Left kidney (tissue), 2 donors: ENCODE measurements around the gene NAIF1. TPM values are rescaled to one million over a fixed set of nuclear protein-coding genes. Genes with fewer than 3 reads are reported as not detected.

Experiments
- DNase-seq: peaks from one replicate; pipeline ENCODE4 v3.0.0-alpha.2; 2013
- polyA plus RNA-seq: library from polyadenylated mRNA; unstranded; fragments of 120-200 nt; gene quantifications from one replicate; pipeline ENCODE4 v1.2.1, GENCODE V29; 2013; ENCODE audit not compliant: insufficient read length

NAIF1 gene
- polyA plus RNA-seq, 1 donor, result 10.8 TPM

DNA sequence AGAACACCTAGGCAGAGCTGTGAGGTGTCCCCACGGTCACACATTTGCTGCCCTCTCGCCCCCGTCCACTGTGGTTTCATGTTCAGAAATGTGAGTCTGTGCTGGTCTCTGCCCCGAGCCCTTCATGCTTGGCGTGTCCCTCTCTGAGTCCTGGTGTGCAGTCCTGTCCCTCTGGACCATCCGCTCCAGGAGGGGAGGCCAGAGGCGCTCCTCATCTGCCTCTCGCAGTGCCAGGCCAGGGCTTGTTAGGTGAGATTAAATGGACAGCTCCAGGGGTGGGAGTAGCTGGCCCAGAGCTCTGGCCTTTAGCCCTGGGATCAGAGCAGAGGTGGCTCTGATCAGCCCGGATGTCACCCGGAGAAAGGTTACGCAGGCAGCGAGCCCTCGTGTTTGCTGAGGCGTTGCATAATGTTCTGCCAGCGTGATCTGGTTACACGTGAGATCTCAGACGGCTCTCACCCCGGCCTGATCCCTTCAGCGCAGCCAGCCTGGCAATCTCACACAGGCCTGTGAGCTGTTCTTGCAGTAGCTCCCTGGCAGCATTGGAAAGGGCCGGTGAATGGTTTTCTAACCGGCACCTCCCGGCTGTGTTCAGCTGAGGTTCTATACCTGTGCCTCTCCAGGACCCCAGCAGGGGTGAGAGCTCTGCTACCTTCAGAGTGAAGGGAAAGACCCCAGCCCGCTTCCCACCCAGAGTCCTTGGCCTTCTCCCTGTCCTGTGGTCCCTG is 35.9 kb upstream of the NAIF1 start:
- DNase-seq, result no peak

DNA sequence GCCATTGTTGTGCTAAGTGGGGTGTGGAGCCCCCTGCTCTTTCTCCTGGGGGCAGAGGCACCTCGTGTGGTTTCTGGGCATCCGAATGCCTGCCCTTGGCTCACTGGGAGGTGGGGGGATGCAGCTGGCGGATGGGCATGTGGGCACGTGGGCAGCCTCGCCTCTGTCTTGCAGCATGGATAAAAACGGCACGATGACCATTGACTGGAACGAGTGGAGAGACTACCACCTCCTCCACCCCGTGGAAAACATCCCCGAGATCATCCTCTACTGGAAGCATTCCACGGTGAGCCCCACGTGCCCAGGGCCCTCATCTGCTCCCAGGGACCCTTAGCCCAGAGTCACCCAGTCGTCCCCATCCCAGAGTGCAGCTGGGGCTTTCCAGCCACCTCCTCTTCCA is 35.1 kb upstream of the NAIF1 start:
- DNase-seq, result no peak

DNA sequence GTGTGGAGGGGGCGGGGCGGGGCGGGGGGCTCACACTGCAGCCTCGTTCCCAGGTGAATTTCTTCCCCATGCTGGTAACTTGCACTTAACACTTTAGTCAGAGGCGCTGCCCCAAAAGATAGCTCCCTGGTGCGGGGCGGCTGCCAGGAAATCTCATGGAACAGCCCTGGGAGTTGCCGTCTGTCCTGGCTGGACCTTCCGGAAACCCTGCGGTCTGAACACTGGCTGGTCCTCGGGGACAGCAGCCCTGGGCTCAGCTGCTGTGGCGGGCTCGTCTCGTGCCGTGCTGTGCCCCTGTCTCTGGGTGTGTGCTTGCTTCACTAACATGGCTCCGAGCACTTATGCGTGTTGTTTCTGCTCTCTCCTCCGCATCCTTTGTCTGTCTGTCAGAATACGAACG is 34.6 kb upstream of the NAIF1 start:
- no peak for DNase-seq

DNA sequence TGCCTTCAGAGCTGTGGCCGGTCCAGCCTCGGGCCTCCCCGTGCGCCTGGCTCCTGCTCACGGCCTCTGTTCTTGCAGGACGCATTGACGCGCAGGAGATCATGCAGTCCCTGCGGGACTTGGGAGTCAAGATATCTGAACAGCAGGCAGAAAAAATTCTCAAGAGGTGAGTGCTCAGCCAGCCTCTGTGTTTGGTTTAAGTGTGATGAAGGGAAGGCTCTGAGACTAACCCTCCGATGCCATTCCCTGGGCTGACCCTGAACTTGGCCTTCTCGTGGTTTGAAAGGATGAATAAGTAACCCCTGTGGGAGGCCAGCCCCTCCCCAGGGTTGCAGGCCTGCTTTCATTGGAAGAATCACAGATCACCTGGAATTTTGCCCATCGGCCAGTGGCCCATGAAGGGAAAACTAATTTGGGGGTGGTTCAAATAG is 34.1 kb upstream of the NAIF1 start:
- DNase-seq, result no peak

DNA sequence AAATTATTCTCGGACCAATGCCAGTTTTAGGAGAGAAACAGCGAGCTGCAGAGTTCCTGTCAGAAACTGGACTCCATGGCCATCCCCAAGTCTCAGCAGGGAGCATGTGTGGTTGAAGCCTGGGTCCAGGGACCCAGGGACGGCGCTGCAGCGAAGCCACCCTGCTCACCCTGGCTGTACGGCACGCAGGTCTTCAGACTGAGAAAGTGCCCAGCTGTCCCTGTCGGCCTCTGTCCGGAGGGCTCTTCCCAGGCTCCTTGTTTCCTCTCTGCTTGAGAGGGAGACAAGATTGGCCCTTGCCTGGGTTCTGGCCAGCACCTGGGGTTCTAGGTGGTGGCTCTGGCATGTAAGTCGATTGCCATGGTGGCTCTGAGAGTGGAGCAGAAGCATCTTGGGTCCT is 33.5 kb upstream of the NAIF1 start:
- no peak for DNase-seq

DNA sequence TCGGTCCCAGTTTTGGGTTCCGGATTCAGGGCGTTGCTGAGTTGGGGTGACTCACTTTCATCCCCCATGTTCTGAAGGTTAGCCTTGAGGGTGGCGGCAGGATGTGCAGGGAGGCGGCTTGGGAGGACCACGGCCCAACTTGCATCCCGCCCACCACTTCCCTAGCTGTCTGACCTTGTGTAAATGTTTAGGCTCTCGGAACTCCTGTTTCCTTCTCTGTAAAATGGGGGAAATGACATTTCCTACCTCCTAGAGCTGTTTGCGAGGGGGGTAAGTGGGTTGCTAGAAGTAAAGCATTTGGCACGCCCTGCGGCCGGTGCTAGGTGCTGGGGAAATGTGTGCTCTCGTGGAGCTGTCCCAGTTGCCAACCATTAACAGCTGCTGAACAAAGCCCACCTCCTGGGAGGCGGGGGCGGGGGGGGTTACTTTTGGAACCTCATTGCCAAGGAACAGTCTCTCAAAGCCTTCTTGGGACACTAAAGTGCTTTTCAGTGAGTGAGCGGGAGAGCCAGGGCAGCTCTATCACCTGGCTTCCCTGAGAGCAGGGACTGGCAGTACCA is 32.9 kb upstream of the NAIF1 start:
- DNase-seq, result no peak

DNA sequence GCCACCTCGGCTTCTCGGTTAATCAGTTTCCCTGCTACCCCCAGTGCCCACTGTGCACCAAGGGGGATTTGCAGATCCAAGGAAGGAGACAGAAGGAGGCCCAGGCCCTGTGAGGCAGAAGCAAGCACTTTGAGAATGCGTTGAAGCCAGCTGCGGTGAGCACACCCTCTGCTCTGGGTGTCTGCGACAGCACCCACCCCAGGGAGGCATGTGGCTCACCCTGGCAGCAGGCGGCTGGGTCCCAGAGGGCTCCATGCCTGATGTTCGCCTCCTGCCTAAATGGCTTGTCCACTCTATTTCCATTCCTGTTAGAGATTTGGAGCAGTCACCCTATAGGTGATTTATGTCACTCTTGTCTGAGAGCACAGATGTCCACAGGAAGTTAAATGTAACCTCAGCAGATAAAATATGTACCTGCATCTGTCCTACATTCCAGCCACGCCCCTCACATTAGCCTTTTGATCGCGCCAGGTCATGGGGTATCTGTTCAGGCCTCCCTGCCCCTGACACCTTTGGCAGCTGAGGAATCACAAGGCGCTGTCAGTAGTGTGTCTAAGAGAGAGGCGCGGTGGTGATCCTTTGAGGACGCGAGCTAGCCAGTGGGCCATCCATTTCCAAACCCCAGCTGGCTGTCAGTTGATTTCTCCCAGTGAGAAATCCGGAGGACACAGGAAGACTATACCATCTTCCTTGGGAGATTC is 32.3 kb upstream of the NAIF1 start:
- no peak for DNase-seq

DNA sequence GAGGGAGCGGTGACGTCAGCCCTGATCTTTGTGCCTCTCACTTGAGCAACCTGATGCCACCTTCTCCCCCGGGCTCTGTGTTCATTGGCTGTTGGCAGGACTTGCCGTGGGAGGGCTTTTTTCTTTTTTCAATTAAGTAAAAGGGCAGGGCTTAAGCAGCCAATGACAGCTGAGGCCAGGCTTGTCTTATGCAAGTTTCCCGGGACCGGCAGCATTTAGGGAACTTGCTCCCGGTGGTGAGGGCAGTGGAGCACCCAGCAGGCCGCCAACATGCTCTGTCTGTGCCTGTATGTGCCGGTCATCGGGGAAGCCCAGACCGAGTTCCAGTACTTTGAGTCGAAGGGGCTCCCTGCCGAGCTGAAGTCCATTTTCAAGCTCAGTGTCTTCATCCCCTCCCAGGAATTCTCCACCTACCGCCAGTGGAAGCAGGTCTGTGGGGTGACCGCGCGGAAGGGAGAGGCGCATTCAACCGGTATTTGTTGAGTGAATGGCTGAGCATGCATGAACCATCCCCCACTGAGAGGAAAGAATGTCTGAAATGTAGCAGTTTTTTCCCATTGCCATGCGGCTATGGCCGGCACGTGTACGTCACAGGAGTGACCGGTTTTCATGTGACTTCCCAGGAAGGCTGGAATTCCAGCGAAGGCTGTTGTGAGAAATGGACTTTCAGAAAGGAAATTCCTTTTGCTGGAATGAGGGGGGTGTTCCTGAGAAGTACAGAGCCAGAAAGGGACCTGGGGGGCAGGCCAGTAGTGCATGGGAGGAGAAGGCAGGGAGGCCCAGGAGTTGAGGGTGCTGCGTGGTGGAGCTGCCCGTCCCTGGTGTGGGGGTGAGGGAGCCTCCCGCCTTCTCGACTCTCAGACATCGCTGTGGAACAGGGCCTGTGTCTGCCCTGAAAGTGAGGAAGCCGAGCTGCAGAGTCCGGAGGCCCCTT is 31.4 kb upstream of the NAIF1 start:
- DNase-seq, result peak; percentile 96

DNA sequence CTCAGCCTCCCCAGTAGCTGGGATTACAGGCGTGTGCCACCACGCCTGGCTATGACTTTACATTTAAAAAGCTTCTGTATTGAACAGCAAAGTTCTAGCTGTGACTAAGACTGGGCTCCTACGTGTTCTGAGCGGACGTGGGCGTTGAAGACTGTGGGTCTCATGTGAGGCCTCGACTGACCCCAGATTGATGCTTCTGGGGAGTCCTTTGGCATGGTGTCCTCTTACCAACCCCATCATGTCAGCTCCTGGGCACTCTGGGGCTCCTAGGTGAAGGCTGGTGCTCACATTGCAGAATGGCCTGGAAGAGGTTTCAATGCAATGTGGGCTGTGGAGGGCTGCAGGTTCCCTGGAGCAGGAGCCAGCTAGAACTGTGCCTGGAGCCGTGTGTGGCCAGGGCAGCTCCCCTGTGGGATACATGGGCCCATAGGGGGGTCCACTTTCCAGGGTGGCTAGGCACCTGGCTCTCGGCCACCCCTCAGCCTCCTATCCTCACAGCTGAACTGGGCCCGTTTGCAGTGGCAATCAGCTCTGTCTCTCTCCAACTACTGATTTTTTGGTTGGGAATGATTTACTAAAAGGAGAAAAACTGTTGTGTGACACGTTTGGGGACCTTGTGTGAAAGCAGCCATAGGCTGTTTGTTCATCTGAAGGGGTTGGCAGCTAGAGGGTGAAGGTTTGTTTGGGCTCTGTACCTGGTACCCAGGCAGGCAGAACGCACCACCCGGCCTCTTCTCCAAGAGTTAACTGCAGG is 30.6 kb upstream of the NAIF1 start:
- DNase-seq, result no peak

DNA sequence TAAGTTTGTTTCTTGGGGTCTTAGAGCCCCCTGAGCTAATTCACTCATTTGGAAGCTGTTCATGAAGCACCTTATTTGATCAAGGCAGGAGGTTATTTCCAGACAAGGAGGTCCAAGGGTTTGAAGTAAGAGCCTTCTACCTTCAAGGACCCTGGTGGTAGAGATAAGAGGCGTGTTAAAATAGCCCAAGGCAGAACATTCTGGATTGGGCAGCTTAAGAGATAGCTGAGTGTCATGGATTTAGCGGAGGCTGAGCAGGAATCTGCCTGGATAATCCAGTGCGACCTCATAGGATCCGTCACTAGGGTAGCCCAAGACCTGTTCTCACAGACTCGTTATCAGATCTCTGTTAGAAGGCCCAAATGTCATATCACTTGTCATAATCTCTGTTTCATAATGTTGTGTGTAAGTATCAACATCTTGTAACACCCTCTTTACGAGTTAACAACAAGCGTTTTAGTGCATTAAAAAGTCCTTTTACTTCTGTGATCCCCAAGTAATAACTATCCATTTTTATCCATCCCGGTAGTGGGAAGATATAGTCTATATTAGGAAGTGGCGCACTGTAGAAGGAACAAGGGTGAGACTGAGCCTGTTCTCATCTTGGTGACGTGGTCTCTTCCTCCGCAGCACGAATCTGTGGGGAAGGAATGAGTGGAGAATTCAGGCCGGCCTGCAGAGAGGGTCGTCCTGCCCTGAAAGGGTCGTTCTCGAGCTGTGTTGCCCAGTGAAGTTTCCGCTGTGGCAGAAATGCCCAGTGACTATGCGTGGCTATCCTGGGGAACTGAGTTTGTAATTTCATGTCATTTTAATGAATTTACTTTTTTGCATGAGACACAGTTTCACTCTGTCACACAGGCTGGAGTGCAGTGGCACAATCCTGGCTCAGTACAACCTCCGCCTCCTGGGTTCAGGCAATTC is 29.8 kb upstream of the NAIF1 start:
- no peak for DNase-seq

DNA sequence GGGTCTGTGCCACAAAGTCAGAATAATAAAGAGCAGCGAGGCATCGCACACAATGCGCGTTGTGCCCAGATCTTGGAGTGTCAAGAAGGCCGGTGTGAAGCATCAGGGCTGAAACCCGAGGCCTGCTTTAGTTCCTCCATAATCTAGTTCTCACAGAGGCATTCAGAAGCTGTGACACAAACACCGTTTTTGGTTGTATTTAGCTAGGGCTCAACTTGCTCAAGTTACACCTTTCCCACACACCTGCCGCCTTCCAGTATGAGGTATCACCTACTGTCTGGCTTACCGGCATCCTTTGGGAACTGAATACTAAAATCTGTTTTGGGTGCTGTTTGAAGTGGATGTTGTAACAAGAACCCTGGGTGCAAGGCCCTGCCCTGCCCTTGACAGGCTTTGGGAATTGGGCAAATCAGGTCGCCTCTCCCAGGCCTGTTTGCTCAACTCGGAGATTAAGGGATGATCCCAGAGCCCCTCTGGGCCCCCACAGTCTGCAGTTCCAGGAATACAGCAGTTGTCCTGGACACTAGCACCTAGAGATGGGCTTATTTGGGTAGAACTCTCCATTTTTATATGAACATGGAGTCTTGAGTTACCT is 27.9 kb upstream of the NAIF1 start:
- DNase-seq, result no peak

DNA sequence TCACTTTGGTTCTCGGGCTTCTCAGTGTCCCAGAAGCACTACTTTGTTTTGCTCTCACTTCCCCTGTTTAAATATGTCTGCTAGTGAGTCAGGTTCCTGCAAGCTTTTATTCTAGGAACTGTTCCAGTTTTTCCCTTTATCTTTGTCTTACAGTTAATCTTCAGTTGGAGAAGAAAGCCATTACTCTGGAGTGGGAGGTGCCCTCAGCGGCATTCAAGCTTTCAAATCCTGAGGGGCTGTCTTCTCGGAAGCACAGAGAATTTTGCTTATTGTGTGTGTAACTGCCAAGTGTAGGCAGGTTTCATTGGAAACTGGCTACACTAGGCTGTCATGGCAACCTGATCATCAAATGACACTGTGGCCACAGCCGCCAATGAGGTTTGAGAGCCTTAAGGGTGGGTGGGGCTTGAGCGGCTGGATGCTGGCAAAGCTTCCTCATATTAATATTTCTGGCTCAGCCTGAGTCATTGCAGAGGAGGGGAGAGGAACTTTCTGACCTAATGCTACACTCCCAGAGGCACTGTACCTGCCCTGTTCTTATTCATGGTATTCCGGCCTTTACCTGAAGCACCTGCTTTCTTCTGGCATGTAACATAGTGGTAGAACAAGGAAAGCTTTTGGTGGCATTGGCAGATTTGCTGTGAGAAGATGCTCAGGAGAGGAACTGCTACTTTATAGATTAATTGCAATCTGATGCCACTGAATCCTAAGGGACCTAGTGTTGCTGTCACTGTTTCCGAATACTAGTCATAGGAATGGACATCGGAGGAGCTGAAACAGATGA is 27.2 kb upstream of the NAIF1 start:
- peak; percentile 92 for DNase-seq

DNA sequence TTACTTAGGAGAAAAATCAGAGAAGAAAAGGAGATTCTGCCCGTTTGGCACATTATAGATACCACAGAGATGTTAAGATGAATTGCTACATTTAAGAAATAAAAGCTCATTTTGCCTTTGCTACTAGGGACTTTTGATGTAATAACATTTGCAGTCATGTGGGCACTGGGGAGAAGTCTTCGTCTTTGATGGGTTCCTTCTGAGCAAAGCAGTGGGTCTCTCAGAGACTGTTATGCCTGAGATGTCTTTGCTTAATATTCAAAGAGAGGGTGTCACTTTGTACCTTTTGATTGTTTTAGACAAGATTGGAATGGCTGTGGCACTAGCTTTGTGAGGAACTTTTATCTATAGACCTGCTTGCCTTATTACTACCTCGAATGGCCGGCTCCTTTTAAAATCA is 25.9 kb upstream of the NAIF1 start:
- no peak for DNase-seq

DNA sequence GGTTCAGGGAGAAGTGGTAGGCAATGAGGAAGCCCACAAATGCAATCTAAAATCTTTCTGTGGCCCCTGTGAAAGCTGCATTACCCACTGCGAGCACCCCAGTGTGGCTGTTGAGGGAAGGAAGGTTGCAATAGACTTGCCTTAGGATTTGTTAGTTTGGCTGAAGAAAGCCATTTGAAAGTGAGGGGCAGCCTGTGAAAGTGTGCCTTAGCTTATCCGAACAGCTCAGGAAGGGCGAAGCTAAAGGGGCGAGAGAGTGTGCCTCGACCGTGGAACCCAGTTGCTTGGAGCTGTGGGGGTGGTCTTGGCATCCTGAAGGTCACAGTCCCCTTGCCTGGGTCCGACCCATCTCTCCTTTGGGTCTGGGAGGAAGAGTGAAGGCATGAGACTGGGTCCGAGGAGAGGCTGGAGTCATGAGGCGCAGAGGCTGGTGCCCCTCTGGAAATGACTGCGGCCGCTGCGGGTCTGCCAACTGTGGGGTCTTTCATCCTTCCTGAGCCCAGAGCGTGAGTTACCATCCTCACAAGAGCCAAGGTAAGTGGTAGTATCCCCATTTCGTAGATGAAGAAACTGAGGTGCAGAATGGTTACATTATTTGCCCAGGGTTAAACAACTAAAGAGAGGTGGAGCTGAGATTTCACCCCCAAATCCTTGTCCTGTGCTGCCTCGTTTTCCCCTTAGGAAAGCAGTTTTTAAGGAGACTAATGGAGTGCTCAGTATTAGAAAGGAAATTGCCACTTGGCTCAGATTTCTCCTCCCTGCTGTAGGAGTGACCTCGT is 25.3 kb upstream of the NAIF1 start:
- DNase-seq, result no peak

DNA sequence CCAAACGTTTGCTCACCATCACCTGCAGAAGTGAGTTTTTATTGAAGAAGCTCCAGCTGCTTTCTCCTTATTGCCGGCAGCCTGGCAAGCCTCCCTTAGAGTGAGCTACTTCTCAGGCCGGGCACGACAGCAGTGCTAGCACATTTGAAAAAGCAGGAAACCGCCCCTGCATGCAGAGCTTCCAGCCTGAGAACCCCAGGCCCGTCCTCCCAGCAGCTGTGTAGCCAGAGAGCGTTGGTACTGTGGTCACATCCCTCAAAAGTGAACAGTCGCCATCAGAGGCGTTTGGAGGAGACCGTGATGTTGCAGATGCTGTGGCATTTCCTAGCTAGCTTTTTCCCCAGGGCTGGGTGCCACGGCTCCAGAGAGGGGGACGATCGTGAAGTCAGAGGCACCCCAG is 24.5 kb upstream of the NAIF1 start:
- no peak for DNase-seq

DNA sequence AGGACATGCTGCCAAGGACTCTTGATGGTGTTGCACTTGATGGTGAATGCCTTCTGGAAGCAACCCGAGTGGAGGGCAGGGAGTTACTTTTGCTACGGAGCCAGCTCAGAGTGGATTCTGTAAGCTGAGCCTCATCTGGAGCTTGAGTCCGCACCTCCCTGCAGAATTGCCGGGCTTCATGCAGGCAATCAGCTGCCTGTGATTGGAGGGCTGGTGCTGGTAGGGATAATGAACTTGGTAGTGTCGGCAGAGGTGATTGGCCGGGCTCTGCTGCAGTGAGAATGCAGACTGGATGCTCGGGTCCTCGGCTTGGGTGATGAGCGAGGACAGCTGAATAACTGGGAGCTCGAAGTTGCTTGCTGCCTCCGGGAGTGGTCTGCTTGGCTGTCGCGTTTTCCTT is 24.0 kb upstream of the NAIF1 start:
- peak; percentile 83 for DNase-seq

DNA sequence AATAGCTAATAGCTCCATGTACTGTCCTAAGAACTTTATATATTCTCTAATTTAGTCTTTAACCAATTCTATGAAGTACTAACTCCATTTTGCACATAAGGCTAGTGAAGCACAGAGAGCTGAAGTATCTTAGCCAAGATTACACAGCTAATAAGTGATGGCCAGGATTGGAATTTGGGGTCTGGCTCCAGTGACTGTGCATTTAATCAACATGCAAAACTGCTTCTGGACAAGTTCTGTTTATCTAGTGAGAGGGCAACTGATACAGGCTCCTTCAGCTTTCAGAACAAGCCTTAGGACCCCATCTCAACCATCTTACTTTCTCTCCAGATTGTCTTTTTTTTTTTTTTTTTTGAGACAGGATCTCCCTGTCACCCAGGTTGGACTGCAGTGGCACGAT is 22.2 kb upstream of the NAIF1 start:
- DNase-seq, result no peak

DNA sequence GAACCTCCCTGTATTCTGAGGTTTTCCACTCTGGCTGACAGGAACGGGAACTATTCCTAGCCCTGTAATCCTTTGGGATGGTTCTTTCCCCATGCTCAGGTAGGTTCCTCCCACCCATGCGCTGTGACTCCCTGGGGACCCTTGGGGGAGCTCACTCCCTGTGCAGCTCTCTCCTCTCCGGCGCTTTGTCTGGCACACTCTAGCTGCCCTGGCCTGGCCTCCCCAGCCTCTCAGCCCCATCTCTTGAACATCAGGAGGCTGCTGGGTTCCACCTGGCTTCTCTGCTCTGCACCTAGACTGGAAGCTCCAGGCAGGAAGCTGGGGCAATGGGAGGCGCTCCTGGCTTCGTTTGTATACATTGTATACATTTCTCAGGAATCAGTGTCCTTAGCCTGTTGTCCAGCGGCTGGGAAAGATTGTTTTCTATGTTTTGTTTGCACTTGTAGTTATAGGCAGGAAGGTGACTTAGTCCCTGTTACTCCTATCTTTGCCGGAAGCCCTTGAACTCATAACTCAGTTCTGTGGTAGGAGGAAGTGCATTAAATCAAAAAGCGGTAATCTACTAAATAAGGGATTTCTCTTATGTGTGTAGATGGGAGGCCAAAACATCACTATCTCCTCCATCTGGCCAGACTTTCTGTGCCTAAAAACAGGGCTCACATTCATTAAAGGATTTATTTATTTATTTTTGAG is 21.3 kb upstream of the NAIF1 start:
- DNase-seq, result no peak
